ENCODE data around the gene SYNC.

- TF ChIP-seq, protein P1, sequence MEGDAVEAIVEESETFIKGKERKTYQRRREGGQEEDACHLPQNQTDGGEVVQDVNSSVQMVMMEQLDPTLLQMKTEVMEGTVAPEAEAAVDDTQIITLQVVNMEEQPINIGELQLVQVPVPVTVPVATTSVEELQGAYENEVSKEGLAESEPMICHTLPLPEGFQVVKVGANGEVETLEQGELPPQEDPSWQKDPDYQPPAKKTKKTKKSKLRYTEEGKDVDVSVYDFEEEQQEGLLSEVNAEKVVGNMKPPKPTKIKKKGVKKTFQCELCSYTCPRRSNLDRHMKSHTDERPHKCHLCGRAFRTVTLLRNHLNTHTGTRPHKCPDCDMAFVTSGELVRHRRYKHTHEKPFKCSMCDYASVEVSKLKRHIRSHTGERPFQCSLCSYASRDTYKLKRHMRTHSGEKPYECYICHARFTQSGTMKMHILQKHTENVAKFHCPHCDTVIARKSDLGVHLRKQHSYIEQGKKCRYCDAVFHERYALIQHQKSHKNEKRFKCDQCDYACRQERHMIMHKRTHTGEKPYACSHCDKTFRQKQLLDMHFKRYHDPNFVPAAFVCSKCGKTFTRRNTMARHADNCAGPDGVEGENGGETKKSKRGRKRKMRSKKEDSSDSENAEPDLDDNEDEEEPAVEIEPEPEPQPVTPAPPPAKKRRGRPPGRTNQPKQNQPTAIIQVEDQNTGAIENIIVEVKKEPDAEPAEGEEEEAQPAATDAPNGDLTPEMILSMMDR (conservative IDR thresholded peaks at IDR 0.05; ENCODE audit: low read depth, low read length): no peak
- TF ChIP-seq EZH2 (IDR thresholded peaks at IDR 0.05; ENCODE audit: low read length, unreplicated experiment) (no peak), EZH2phosphoT487 (IDR thresholded peaks at IDR 0.05; ENCODE audit: borderline replicate concordance, low read length) (no peak)
Observed at GRCh38 chr1:32666901-32667566, 35.5 kb downstream of the SYNC start.

Data from PC-3 (cell line).